HG03460 (cell line): ENCODE data around the gene ART1.
"Not testable (repeated sequence)": the region's sequence is repeated elsewhere in the genome, so short reads cannot be mapped to it uniquely, and the experiment has no call there.

Experiments
- ATAC-seq: cut with Tn5 transposase; IDR thresholded peaks from one replicate; pipeline ENCODE4 v1.9.1; 2021; ENCODE audit not compliant: unreplicated experiment

Gene ART1

GRCh38 chr11:3631331-3631730 lies 13.6 kb upstream of the ART1 start:
- ATAC-seq, result no peak

- no peak for ATAC-seq
Observed at GRCh38 chr11:3632070-3632660, 12.8 kb upstream of the ART1 start.

GRCh38 chr11:3635641-3636375 lies 9.1 kb upstream of the ART1 start:
- no peak for ATAC-seq

DNA sequence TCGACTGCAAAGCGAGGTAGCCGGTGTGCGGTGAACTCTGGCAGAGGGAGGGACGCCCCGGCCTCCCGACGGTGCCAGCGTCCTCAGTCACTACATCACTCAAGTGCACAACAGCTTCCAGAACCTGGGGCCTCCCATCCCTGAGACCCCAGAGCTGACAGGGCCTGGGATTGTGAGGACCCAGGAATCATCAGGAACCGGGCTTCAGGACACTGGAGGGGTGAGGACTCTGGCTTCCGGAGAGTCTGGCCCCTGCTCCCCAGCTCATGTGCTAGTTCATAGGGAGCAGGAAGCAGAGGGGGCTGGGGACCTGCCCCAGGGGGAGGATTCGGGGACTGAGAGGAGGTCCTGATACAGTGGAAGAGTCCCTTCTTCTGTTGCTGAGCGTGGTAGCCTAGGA lies 7.7 kb upstream of the ART1 start:
- no peak for ATAC-seq

GRCh38 chr11:3638513-3638912 lies 6.4 kb upstream of the ART1 start:
- no peak for ATAC-seq

DNA sequence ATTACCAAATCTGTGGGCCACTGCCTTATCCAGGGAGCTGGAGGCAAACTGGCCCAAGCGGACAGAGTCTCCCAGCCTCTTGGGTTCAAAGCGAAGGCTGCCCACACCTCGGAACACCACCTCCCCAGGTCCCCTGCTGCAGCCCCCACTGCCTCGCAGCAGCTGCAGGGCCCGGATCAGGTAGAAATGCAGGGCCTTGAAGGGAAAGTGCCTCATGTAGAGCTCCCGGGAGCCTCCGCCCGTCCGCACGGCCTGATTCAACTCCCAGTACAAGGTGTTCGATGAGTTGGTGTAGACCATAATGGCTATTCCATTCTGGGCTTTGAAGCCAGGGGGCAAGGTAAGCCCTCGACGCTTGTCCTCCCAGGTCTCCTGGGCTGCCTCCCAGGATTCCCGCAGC lies 5.1 kb upstream of the ART1 start:
- ATAC-seq, result no peak

GRCh38 chr11:3641191-3641590 lies 3.7 kb upstream of the ART1 start:
- no peak for ATAC-seq

DNA sequence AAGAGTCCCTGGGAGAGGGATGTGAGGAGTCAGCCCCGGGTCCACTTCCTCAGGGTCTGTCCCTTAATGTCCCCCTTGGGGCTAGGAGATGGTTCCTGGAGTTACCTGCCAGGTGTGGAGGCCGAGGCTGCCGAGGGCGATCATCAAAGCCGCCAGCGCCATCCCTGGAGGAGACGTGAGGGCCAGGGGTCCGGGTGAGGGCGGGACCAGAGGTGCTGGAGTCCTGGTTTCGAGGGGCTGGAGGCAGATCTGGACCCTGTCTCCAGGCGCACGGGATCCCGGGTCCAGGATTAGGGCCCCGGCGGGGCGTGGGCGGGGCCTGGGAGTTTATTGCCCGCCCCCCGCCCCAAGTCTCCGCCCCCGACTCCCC lies 3.2 kb upstream of the ART1 start, which contains the start of gene ART5:
TSS of gene ART5 (minus strand) at position 292 of the 370 bp plus-strand sequence. CDS start at position 162, 130 bp downstream.
- no peak for ATAC-seq

DNA sequence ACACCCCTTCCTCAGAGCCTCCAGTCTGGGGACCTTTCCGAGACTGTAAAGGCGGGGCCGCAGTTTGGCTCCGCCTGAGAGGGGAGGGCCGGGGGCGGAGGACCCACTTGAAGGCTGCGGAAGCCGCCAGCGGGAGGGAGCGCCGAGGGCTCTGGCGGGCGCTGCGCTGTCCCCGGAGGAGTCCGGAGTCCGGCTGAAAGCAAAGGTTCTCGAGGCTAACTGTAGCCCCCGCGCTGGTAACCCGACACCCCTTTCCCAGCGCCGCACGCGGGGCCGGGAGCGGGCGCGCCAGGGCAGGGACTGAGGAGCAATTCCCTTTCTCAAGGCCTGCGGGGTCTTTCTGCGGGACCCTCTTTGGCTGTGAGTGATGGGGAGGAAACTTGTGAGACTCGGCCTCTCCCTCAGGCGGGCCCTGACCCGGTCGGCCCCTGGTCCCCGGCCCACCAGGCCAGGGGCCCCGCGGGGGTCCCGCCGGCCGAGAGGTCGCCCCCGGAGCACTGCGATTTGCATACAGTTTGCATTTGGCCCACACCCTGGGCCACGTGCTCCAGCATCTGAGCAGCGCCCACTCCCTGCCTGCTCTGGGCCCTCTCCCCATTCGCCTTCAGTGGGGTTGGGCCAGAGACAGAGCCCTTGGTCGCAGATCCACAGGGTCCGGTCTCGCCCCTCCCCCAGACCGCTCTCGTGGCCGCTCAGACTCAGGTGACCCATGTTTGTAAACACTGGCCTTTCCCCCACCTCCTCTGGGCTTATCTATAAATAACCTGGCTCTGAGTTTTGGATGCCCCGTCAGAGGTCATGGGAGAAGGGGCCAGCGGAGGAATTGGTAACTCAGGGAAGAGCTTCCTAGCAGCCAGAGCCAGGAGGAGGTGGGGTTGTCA lies 2.6 kb upstream of the ART1 start:
- ATAC-seq, result no peak

DNA sequence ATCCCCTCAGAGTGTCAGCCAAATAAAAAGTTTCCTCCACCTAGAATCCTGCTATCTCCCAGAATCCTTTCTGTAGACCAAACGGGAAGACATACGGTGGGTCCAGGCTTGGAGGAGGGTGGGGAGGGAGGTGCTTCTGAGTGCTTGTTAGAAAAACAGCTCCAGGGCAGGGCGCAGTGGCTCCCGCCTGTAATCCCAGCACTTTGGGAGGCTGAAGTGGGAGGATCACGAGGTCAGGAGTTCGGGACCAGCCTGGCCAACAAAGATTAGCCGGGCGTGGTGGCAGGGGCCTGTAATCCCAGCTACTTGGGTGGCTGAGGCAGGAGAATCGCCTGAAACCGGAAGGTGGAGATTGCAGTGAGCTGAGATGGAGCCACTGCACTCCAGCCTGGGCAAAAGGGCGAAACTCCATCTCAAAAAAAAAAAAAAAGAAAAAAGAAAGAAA lies 1.8 kb upstream of the ART1 start:
- not testable (repeated sequence) for ATAC-seq

DNA sequence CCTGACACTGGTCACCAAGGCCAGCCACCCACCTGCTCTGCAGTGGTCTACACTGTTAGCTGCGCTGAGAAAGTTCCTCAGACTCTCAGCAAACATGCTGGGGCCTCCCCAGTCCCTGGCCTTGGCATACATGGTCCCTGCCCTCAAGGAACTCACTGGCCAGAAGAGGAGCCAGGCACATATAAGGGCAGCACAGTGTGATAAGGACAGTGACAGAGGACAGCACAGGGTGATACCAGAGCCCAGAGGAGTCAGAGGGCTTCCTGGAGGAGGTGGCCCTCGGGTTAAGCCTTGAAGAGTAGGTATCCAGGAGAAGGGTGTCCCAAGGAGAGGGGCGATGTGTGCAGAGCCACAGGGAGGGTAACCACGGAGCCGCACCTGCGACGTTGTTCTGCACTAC lies 624 bp downstream of the ART1 start:
- no peak for ATAC-seq

DNA sequence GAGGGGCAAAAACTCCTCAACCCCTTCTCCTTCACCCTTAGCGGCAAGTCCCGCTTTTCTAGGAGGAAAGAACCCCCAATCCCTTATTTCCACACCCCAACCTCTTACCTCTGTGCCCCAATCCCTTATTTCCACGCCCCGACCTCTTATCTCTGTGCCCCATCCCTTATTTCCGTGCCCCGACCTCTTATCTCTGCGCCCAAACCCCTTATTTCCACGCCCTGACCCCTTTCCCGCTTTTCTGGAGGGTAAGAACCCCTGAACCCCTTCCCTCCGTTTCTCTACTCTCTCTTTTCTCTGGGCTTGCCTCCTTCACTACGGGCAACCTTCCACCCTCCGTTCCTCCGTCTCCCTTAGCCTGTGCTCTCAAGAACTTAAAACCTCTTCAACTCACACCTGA lies 3.9 kb downstream of the ART1 start:
- ATAC-seq, result not testable (repeated sequence)

GRCh38 chr11:3649374-3649773 lies 4.4 kb downstream of the ART1 start:
- not testable (repeated sequence) for ATAC-seq

- ATAC-seq, result not testable (repeated sequence)
Observed at GRCh38 chr11:3652514-3652913, 7.6 kb downstream of the ART1 start.

GRCh38 chr11:3655547-3655946 lies 10.6 kb downstream of the ART1 start:
- no peak for ATAC-seq

DNA sequence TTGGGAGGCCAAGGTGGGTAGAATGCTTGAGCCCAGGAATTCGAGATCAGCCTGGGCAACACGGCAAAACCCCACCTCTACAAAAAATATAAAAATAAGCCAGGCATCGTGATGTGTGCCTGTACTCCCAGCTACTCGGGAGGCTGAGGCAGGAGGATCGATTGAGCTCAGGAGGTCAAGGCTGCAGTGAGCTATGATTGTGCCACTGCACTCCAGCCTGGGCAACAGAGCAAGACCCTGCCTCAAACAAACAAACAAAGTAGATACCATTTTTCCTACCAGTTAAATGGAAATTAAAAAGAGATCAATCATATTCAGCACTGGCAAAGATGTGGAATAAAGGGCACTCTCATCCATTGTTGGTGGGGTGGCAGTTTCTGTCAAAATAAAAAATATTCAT lies 12.4 kb downstream of the ART1 start:
- not testable (repeated sequence) for ATAC-seq

- no peak for ATAC-seq
Observed at GRCh38 chr11:3658252-3658651, 13.3 kb downstream of the ART1 start.

GRCh38 chr11:3659595-3660515 lies 14.9 kb downstream of the ART1 start:
- ATAC-seq, result no peak

- no peak for ATAC-seq
Observed at GRCh38 chr11:3660960-3661359, 16.0 kb downstream of the ART1 start.

DNA sequence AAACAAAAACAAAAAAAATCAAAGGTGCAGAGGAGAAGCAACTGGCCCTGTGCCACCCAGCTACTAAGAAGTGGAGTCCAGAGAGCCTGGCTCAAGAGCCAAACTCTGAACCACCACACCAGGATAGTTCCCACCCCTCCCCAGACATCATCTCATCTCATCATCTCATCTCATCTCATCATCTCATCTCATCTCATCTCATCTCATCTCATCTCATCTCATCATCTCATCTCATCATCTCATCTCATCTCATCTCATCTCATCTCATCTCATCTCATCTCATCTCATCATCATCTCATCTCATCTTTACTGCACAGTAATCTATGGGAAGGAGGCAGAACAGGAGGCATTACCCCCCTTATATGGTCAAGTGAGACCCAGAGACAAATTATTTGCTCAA lies 17.9 kb downstream of the ART1 start:
- no peak for ATAC-seq
